ENCODE results near the gene ENPP6.
"Not testable (repeated sequence)": the region's sequence is repeated elsewhere in the genome, so short reads cannot be mapped to it uniquely, and the experiment has no call there.

ENPP6 gene

GRCh38 chr4:184234155-184234554 is 16.5 kb upstream of the ENPP6 start:
- no peak for FAIRE-seq

- FAIRE-seq = no peak
These were observed 15.3 kb upstream of the ENPP6 start for GRCh38 chr4:184232975-184233374.

GRCh38 chr4:184232202-184232601 is 14.5 kb upstream of the ENPP6 start:
- FAIRE-seq = no peak

- no peak for FAIRE-seq
These were observed 13.9 kb upstream of the ENPP6 start for GRCh38 chr4:184231573-184231972.

GRCh38 chr4:184228056-184228705 is 10.5 kb upstream of the ENPP6 start:
- FAIRE-seq = no peak

- FAIRE-seq = no peak
These were observed 1.2 kb downstream of the ENPP6 start for GRCh38 chr4:184216515-184216914.

GRCh38 chr4:184215709-184216328 is 1.9 kb downstream of the ENPP6 start:
- no peak for FAIRE-seq

GRCh38 chr4:184214931-184215330 is 2.7 kb downstream of the ENPP6 start:
- FAIRE-seq = no peak

GRCh38 chr4:184207734-184208607 is 9.7 kb downstream of the ENPP6 start:
- FAIRE-seq = not testable (repeated sequence)

- no peak for FAIRE-seq
These were observed 12.4 kb downstream of the ENPP6 start for GRCh38 chr4:184205243-184205642.

GRCh38 chr4:184203300-184203699 is 14.4 kb downstream of the ENPP6 start:
- FAIRE-seq = no peak

GRCh38 chr4:184201179-184201578 is 16.5 kb downstream of the ENPP6 start:
- no peak for FAIRE-seq

GRCh38 chr4:184200296-184200695 is 17.4 kb downstream of the ENPP6 start:
- no peak for FAIRE-seq

- FAIRE-seq = no peak
These were observed 17.9 kb downstream of the ENPP6 start for GRCh38 chr4:184199780-184200179.

GRCh38 chr4:184198190-184198589 is 19.5 kb downstream of the ENPP6 start:
- FAIRE-seq = no peak

- no peak for FAIRE-seq
These were observed 20.1 kb downstream of the ENPP6 start for GRCh38 chr4:184197536-184198082.

GRCh38 chr4:184196730-184197385 is 20.8 kb downstream of the ENPP6 start:
- no peak for FAIRE-seq

GRCh38 chr4:184193556-184194525 is 23.8 kb downstream of the ENPP6 start:
- FAIRE-seq = no peak

- FAIRE-seq = no peak
These were observed 24.7 kb downstream of the ENPP6 start for GRCh38 chr4:184192933-184193332.

GRCh38 chr4:184191267-184191666 is 26.4 kb downstream of the ENPP6 start:
- no peak for FAIRE-seq

GRCh38 chr4:184190711-184191110 is 27.0 kb downstream of the ENPP6 start:
- no peak for FAIRE-seq

GRCh38 chr4:184189966-184190365 is 27.7 kb downstream of the ENPP6 start:
- FAIRE-seq = no peak

Measured in islet of Langerhans (tissue), 1 donor.